DND-41 (cell line): ENCODE data around the gene ZNF280A.

ENCODE experiments used
- CTCF ChIP-seq: IDR thresholded peaks from 2 replicates; pipeline ENCODE4 v1.5.1; 2012; ENCODE audit warnings: borderline replicate concordance, low read length, moderate library complexity, mild to moderate bottlenecking; ENCODE audit not compliant: poor library complexity, severe bottlenecking; ENCODE audit errors: extremely low read depth
- EZH2 ChIP-seq: IDR thresholded peaks from 3 replicates; pipeline ENCODE4 v1.6.1; 2012; ENCODE audit warnings: borderline replicate concordance, low read depth, mild to moderate bottlenecking, moderate library complexity, low read length, inconsistent platforms; ENCODE audit not compliant: severe bottlenecking

- TF ChIP-seq CTCF (no peak), EZH2 (no peak)
These were observed 34.7 kb upstream of the ZNF280A start for GRCh38 chr22:22554587-22555284.
